PC-9 (cell line): ENCODE results near the gene ABL2. TPM values are rescaled to one million over a fixed set of nuclear protein-coding genes. Genes with fewer than 3 reads are reported as not detected.

ENCODE experiments used
- BruUV-seq: library from RNA; stranded (reverse); fragments of 400-500 nt; replicated peaks from 2 replicates; lab custom pipeline; 2021; lab: Mats Ljungman, UMichigan
- CTCF ChIA-PET: fragments of 300-600 bp; sonication (Branson Sonifier 250); formaldehyde crosslinking; loops from one replicate; lab custom pipeline; 2022; ENCODE audit warnings: antibody characterized with exemption; lab: Charles Lee
- POLR2A ChIA-PET: fragments of 300-600 bp; sonication (Branson Sonifier 250); formaldehyde crosslinking; loops from one replicate; lab custom pipeline; 2022; ENCODE audit warnings: antibody characterized with exemption; ENCODE audit not compliant: unreplicated experiment; lab: Charles Lee
- DNase-seq, 2 experiments: peaks; one replicate each; pipeline versions ENCODE4 v3.0.0 to v3.0.0-alpha.2; 2015 to 2022; ENCODE audit warnings: mixed read lengths in 1 of 2
- H2AFZ ChIP-seq: fragments of 200-600 bp; sonication (generic); 2 replicates; pipeline ENCODE4 v1.8.1; 2017; ENCODE audit warnings: antibody characterized with exemption
- H3F3A ChIP-seq: fragments of 200-600 bp; sonication (generic); 2 replicates; pipeline ENCODE4 v1.8.1; 2017; ENCODE audit warnings: antibody characterized with exemption, mild to moderate bottlenecking, low read depth; ENCODE audit not compliant: insufficient read depth
- H3K27ac ChIP-seq: fragments of 200-600 bp; sonication (generic); 2 replicates; pipeline ENCODE4 v1.6.1; 2016; ENCODE audit warnings: mixed run types
- H3K27me3 ChIP-seq: fragments of 200-600 bp; sonication (generic); 2 replicates; pipeline ENCODE4 v1.6.1; 2016; ENCODE audit warnings: low read depth, mixed run types; ENCODE audit not compliant: insufficient read depth
- H3K36me3 ChIP-seq: fragments of 200-600 bp; sonication (generic); 2 replicates; pipeline ENCODE4 v1.6.1; 2016; ENCODE audit warnings: low read depth, mixed run types
- H3K4me1 ChIP-seq: fragments of 200-600 bp; sonication (generic); replicated peaks from 2 replicates; pipeline ENCODE4 v1.6.1; 2016; ENCODE audit warnings: mixed run types; ENCODE audit not compliant: insufficient read depth
- H3K4me2 ChIP-seq: fragments of 200-600 bp; sonication (generic); 2 replicates; pipeline ENCODE4 v1.6.1; 2017; ENCODE audit warnings: mixed run types
- H3K4me3 ChIP-seq: fragments of 200-600 bp; sonication (generic); 2 replicates; pipeline ENCODE4 v1.6.1; 2016; ENCODE audit warnings: mixed run types
- H3K79me2 ChIP-seq: fragments of 200-600 bp; sonication (generic); 2 replicates; pipeline ENCODE4 v1.6.1; 2017; ENCODE audit warnings: low read depth, mixed run types
- H3K9me2 ChIP-seq: fragments of 200-600 bp; sonication (generic); 2 replicates; pipeline ENCODE4 v1.8.1; 2017; ENCODE audit warnings: mild to moderate bottlenecking; ENCODE audit not compliant: insufficient read depth
- H3K9me3 ChIP-seq: fragments of 200-600 bp; sonication (generic); 2 replicates; pipeline ENCODE4 v1.8.1; 2016; ENCODE audit warnings: low read depth; ENCODE audit not compliant: insufficient read depth
- H4K20me1 ChIP-seq: fragments of 200-600 bp; sonication (generic); 2 replicates; pipeline ENCODE4 v1.8.1; 2017; ENCODE audit not compliant: insufficient read depth
- EZH2 ChIP-seq: fragments of 200-600 bp; sonication (generic); IDR thresholded peaks from 2 replicates; pipeline ENCODE4 v1.8.0; 2017; ENCODE audit warnings: antibody characterized with exemption, low read depth
- intact Hi-C: fragments of 100-400 bp; cut with micrococcal nuclease; formaldehyde crosslinking; loops from one replicate; pipeline ENCODE4 v1.10.0; 2022; ENCODE audit not compliant: unreplicated experiment
- total RNA-seq: library from RNA; stranded (reverse); gene quantifications from 2 replicates; pipeline ENCODE4 v1.2.3, GENCODE V29; 2021
- TF ChIP-seq, protein P1 (sequence below): fragments of 200-600 bp; sonication (generic); conservative IDR thresholded peaks from 2 replicates; pipeline ENCODE4 v1.6.1; 2017; ENCODE audit warnings: mixed run types, antibody characterized with exemption, mild to moderate bottlenecking, moderate library complexity

Gene ABL2
- total RNA-seq, 1 experiment from 2014 or later: 27.4 TPM

GRCh38 chr1:179082333-179082998 lies 147.0 kb downstream of the ABL2 start:
- Histone ChIP-seq H3K27me3 (no peaks in the 10 kb centered on the region), H3F3A (peaks cover 41% of the 10 kb centered on the region), H3K4me3 (peak overlapping the region; percentile 79), H3K9me2 (no peaks in the 10 kb centered on the region), H4K20me1 (no peaks in the 10 kb centered on the region), H3K27ac (peak overlapping the region; percentile 76), H3K79me2 (peaks cover 28% of the 10 kb centered on the region), H3K4me1 (peaks cover 21% of the 10 kb centered on the region), H3K4me2 (peak overlapping the region; percentile 90), H2AFZ (peak overlapping the region; percentile 84), H3K36me3 (0 out of 2 replicates have a peak, but pooled peaks cover 4% of the 10 kb centered on the region), H3K9me3 (no peaks in the 10 kb centered on the region)
- ChIA-PET POLR2A (interaction anchor here (0.5 to 0.9 kb wide), 5 partner anchors 79 to 774 kb away, joined by 3 to 27 read pairs (median 4); partner anchors contain the start of gene AXDND1), CTCF (no interaction called here)
- DNase-seq: peak in 1 of 2 experiments; percentile 36
- TF ChIP-seq, protein P1, sequence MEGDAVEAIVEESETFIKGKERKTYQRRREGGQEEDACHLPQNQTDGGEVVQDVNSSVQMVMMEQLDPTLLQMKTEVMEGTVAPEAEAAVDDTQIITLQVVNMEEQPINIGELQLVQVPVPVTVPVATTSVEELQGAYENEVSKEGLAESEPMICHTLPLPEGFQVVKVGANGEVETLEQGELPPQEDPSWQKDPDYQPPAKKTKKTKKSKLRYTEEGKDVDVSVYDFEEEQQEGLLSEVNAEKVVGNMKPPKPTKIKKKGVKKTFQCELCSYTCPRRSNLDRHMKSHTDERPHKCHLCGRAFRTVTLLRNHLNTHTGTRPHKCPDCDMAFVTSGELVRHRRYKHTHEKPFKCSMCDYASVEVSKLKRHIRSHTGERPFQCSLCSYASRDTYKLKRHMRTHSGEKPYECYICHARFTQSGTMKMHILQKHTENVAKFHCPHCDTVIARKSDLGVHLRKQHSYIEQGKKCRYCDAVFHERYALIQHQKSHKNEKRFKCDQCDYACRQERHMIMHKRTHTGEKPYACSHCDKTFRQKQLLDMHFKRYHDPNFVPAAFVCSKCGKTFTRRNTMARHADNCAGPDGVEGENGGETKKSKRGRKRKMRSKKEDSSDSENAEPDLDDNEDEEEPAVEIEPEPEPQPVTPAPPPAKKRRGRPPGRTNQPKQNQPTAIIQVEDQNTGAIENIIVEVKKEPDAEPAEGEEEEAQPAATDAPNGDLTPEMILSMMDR: no peak
- no peak for TF ChIP-seq EZH2
- no TSS peak for BruUV-seq
- intact Hi-C loops: loop anchor here (5.0 kb wide), 1 partner anchor 55 kb away; the partner anchor contains the start of gene FAM20B

DNA sequence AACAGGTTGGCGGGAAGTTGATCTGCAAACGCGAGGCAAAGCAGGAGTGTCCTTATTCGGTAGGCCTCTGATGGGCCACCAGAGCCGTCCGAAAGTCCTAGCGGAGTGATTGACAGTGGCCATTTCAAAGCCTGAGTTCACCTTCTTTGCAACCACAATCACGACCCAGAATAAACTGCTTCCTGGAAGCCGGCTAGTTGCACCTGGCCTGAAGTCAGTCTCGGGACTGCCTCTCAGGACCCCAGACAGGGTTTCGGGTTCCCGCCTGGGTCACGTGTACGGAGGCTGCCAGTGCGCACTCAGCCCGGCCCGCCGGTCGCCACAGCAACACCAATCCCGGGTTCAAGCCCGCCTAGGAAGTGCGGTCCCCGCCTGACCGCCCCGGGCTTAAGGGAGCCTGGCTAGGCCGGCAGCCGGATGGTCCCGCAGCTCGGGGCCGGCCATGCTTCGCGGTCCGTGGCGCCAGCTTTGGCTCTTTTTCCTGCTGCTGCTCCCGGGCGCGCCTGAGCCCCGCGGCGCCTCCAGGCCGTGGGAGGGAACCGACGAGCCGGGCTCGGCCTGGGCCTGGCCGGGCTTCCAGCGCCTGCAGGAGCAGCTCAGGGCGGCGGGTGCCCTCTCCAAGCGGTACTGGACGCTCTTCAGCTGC lies 147.7 kb downstream of the ABL2 start, which contains the start of gene TOR3A:
TOR3A (plus strand) TSS at position 384 of the 646 bp plus-strand sequence; CDS start at position 443, 59 bp downstream.
- BruUV-seq: no TSS peak
- peaks cover 41% of the 10 kb centered on the region for H3F3A ChIP-seq
- H3K4me3 ChIP-seq: peak within 1 kb of the TSS; percentile 79
- H3K79me2 ChIP-seq: peaks cover 28% of the 10 kb centered on the region
- POLR2A ChIA-PET: interaction anchor here (0.5 to 0.8 kb wide), 2 partner anchors 213 to 543 kb away, joined by 3 to 4 read pairs; no protein-coding TSS in a partner anchor
- intact Hi-C loops: loop anchor here (2.0 to 5.0 kb wide), 2 partner anchors 55 to 551 kb away; partner anchors contain the start of gene FAM20B
- no peaks in the 10 kb centered on the region for H3K9me3 ChIP-seq
- H3K4me1 ChIP-seq: peaks cover 28% of the 10 kb centered on the region
- H3K4me2 ChIP-seq: peak within 1 kb of the TSS; percentile 90
- H3K27ac ChIP-seq: peak within 1 kb of the TSS; percentile 76
- TF ChIP-seq, protein P1: no peak
- no peak for TF ChIP-seq EZH2
- 0 out of 2 replicates have a peak, but pooled peaks cover 4% of the 10 kb centered on the region for H3K36me3 ChIP-seq
- CTCF ChIA-PET: no interaction called here
- no peaks in the 10 kb centered on the region for H3K9me2 ChIP-seq
- no peaks in the 10 kb centered on the region for H4K20me1 ChIP-seq
- DNase-seq: peak; percentile 87 to 96
- H2AFZ ChIP-seq: peak within 1 kb of the TSS; percentile 84
- H3K27me3 ChIP-seq: no peaks in the 10 kb centered on the region
